HFFc6 (cell line): ENCODE data around the gene DEFB125. TPM values are rescaled to one million over a fixed set of nuclear protein-coding genes. Genes with fewer than 3 reads are reported as not detected.
"Not testable (repeated sequence)": the region's sequence is repeated elsewhere in the genome, so short reads cannot be mapped to it uniquely, and the experiment has no call there.

Experiments used
- DNase-seq: peaks from one replicate; pipeline ENCODE4 v3.0.0-alpha.2; 2018
- H3K27ac Mint-ChIP-seq: 2 replicates; pipeline ENCODE4 v1.8.0; 2020; ENCODE audit warnings: mild to moderate bottlenecking, mixed read lengths
- H3K27me3 Mint-ChIP-seq: 2 replicates; pipeline ENCODE4 v1.8.0; 2021; ENCODE audit warnings: mild to moderate bottlenecking, moderate library complexity, mixed read lengths; ENCODE audit not compliant: insufficient read depth
- H3K36me3 Mint-ChIP-seq: 2 replicates; pipeline ENCODE4 v1.8.0; 2021; ENCODE audit warnings: low read depth, mixed read lengths
- H3K4me1 Mint-ChIP-seq: 2 replicates; pipeline ENCODE4 v1.8.0; 2020; ENCODE audit warnings: low read depth, mixed read lengths
- H3K4me3 Mint-ChIP-seq: 2 replicates; pipeline ENCODE4 v1.8.0; 2020; ENCODE audit warnings: mild to moderate bottlenecking, moderate library complexity, mixed read lengths
- H3K9me3 Mint-ChIP-seq: 2 replicates; pipeline ENCODE4 v1.8.0; 2020; ENCODE audit warnings: mild to moderate bottlenecking, mixed read lengths
- total RNA-seq, 6 experiments: library from RNA; stranded (reverse); fragmentation: NEBNext Ultra II Directional; extraction: Animal tissue kit (Norgen Biotek cat#: 25700); gene quantifications; 2 replicates in 1 of 6; 3 replicates in 5 of 6; pipeline ENCODE4 v1.2.3, GENCODE V29; 2021
- TF ChIP-seq, protein P1 (sequence below): fragments of 200-600 bp; sonication (generic); IDR thresholded peaks from 2 replicates; pipeline ENCODE4 v1.5.0; 2021; ENCODE audit warnings: antibody characterized with exemption, mild to moderate bottlenecking

The DEFB125 gene
- total RNA-seq, 6 experiments from 2014 or later: not detected

DNA sequence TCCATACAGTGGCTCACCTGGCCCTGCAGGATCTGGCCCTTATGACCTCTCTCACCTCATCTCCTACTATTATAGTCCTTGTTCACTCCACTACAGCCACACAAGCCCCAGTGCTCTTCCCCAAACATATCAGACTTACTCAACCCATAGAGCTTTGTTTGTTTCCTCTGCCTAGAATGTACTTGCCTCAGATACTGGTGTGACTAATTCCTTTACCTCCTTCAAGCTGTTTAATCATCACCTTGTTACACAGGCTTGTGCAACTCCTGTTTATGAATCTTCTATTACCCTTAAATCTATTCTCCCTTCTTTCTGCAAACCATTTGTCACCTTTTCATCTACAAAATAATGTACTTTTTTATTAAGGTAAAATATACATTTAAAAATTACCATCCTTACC is 3.2 kb downstream of the DEFB125 start:
- H3K36me3 Mint-ChIP-seq: no peaks in the 10 kb centered on the region
- peaks cover 10% of the 10 kb centered on the region for H3K9me3 Mint-ChIP-seq
- no peak overlapping the region for H3K27ac Mint-ChIP-seq
- no peaks in the 10 kb centered on the region for H3K4me1 Mint-ChIP-seq
- H3K27me3 Mint-ChIP-seq: peaks cover 10% of the 10 kb centered on the region; the same call in 1 of the 2 replicates
- H3K4me3 Mint-ChIP-seq: no peak overlapping the region
- DNase-seq: no peak
- TF ChIP-seq, protein P1, sequence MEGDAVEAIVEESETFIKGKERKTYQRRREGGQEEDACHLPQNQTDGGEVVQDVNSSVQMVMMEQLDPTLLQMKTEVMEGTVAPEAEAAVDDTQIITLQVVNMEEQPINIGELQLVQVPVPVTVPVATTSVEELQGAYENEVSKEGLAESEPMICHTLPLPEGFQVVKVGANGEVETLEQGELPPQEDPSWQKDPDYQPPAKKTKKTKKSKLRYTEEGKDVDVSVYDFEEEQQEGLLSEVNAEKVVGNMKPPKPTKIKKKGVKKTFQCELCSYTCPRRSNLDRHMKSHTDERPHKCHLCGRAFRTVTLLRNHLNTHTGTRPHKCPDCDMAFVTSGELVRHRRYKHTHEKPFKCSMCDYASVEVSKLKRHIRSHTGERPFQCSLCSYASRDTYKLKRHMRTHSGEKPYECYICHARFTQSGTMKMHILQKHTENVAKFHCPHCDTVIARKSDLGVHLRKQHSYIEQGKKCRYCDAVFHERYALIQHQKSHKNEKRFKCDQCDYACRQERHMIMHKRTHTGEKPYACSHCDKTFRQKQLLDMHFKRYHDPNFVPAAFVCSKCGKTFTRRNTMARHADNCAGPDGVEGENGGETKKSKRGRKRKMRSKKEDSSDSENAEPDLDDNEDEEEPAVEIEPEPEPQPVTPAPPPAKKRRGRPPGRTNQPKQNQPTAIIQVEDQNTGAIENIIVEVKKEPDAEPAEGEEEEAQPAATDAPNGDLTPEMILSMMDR: no peak

DNA sequence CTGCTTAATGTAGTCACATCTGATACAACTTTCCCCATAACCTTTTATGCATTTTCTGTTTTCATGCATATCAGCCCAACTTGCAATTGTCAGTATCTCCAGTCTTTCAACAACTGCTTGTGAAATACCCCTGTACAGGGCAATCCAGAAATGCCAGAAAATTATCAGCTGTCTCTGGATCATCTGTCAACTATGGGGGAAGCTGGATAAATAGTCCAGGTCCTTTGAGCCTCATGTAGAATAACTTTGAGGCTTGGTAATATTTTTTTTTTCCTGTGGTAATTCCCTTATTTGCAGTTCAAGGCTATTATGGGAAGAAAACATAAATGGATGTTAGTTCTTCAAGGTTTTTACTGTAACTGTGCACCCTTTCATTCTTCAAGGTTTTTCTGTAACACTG is 6.2 kb downstream of the DEFB125 start:
- peaks cover 10% of the 10 kb centered on the region for H3K27me3 Mint-ChIP-seq

DNA sequence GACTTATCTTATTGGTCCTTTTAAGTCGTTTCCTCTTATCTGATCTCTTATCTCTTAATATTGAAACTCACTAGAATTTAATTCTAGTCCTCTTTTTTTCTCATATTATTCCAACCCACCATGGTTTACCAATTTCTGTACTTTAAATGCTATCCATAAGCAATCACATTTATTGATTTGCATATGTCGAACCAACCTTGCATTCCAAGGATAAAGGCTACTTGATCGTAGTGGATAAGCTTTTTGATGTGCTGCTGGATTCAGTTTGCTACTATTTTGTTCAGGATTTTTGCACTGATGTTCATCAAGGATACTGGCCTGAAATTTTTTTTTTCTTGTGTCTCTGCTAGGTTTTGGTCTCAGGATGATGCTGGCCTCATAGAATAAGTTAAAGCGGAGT is 7.7 kb downstream of the DEFB125 start:
- peaks cover 10% of the 10 kb centered on the region for H3K27me3 Mint-ChIP-seq
- DNase-seq: no peak
- no peak overlapping the region for H3K4me3 Mint-ChIP-seq
- peaks cover 12% of the 10 kb centered on the region for H3K9me3 Mint-ChIP-seq
- TF ChIP-seq, protein P1: no peak
- H3K27ac Mint-ChIP-seq: no peak overlapping the region
- H3K4me1 Mint-ChIP-seq: no peaks in the 10 kb centered on the region
- H3K36me3 Mint-ChIP-seq: no peaks in the 10 kb centered on the region

More for the DNA sequence above, 6.2 kb downstream of the DEFB125 start:
- no peaks in the 10 kb centered on the region for H3K4me1 Mint-ChIP-seq
- no peak for DNase-seq
- H3K27ac Mint-ChIP-seq: no peak overlapping the region
- H3K9me3 Mint-ChIP-seq: peaks cover 12% of the 10 kb centered on the region
- no peaks in the 10 kb centered on the region for H3K36me3 Mint-ChIP-seq
- TF ChIP-seq, protein P1: no peak
- no peak overlapping the region for H3K4me3 Mint-ChIP-seq

DNA sequence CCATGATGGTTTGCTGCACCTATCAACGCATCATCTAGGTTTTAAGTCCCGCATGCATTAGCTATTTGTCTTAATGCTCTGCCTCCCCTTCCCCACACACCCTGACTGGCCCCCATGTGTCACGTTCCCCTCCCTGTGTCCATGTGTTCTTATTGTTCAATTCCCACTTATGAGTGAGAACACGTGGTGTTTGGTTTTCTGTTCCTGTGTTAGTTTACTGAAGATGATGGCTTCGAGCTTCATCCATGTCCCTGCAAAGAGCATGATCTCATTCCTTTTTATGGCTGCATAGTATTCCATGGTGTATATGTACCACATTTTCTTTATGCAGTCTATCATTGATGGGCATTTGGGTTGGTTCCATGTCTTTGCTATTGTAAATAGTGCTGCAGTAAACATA is 10.2 kb downstream of the DEFB125 start:
- H3K4me1 Mint-ChIP-seq, H3K4me3 Mint-ChIP-seq, DNase-seq, H3K27ac Mint-ChIP-seq, H3K27me3 Mint-ChIP-seq, H3K36me3 Mint-ChIP-seq: not testable (repeated sequence)
- peaks cover 12% of the 10 kb centered on the region for H3K9me3 Mint-ChIP-seq

DNA sequence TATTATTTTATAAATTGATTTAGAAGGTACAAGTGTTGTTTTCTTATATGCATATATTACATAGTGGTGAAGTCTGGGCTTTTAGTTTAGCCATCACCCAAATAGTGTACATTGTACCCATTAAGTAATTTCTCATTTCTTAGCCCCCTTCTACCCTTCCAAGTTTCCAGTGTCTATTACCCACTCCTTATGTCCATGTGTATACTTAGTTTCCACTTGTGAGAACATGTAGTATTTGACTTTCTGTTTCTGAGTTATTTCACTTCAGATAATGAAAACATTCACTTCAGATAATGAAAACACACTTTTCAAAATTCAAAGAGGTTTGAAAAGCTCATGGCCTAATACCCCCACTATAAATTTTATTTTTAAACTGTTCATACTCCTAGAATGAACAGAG is 14.5 kb downstream of the DEFB125 start:
- DNase-seq: no peak
- TF ChIP-seq, protein P1: no peak
- H3K36me3 Mint-ChIP-seq: no peaks in the 10 kb centered on the region
- no peak overlapping the region for H3K27ac Mint-ChIP-seq
- no peaks in the 10 kb centered on the region for H3K4me1 Mint-ChIP-seq
- no peaks in the 10 kb centered on the region; the same call in 1 of the 2 replicates for H3K27me3 Mint-ChIP-seq
- H3K9me3 Mint-ChIP-seq: no peaks in the 10 kb centered on the region; the same call in 1 of the 2 replicates
- H3K4me3 Mint-ChIP-seq: no peak overlapping the region

DNA sequence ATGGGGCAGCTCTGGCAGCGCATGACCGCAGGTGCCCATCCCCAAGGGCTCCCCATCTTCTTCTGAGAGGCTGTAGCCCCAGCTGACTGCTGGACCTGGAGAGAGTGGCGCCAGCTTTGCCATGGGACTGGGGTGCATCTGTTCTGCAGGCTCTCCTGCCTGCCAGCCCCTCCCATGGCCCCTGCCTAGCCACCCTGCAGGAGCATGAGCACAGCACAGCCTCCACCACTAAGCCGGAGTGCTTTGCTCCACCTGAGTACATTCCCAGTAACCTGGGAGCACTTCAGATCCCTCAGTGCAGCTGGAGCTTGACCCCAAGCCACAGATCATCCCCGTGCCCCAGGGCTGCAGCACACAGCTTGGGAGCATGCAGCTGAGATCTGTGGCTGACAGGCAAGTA is 16.0 kb downstream of the DEFB125 start:
- TF ChIP-seq, protein P1: no peak
- DNase-seq: no peak
- Mint-ChIP-seq H3K27ac (no peak overlapping the region), H3K36me3 (no peaks in the 10 kb centered on the region), H3K4me1 (no peaks in the 10 kb centered on the region), H3K27me3 (no peaks in the 10 kb centered on the region; the same call in 1 of the 2 replicates), H3K4me3 (no peak overlapping the region), H3K9me3 (no peaks in the 10 kb centered on the region)
